Testis (tissue), 2 donors: Measurements from ENCODE around the gene KISS1R.

Source experiments
- CTCF ChIP-seq, 3 experiments: fragments of 450-650 bp in 2 of 3; fragments of 200-600 bp in 1 of 3; sonication (generic) in 1 of 3; IDR thresholded peaks; one replicate each; pipeline ENCODE4 v1.5.1; 2016 to 2019; ENCODE audit warnings: antibody characterized with exemption in 3 of 3, mild to moderate bottlenecking in 2 of 3, moderate library complexity in 1 of 3
- POLR2A ChIP-seq: fragments of 450-650 bp; IDR thresholded peaks from one replicate; pipeline ENCODE4 v1.6.1; 2017; ENCODE audit warnings: antibody characterized with exemption, mild to moderate bottlenecking, moderate library complexity

GRCh38 chr19:954672-955494, 37.8 kb downstream of the KISS1R start:
- TF ChIP-seq CTCF (IDR thresholded peaks at IDR 0.05) (no peak), POLR2A (no peak)
